HepG2 (cell line): ENCODE data around the gene NAT14. TPM values are rescaled to one million over a fixed set of nuclear protein-coding genes. Genes with fewer than 3 reads are reported as not detected.

Source experiments
- ATAC-seq: fragments of 200-7000 bp; cut with Tn5 transposase; 3 replicates; pipeline ENCODE4 v1.9.1; 2020; ENCODE audit warnings: mild to moderate bottlenecking, moderate library complexity
- BruUV-seq: library from RNA; stranded (reverse); fragments of 400-500 nt; replicated peaks from 2 replicates; lab custom pipeline; 2021; lab: Mats Ljungman, UMichigan
- CTCF ChIA-PET: fragments of 300-600 bp; formaldehyde crosslinking; extraction: SDS; loops from one replicate; lab custom pipeline; 2021; ENCODE audit warnings: low total read pairs, inconsistent platforms, low intra/inter-chr PET ratio; lab: Yijun Ruan, JAX
- POLR2A ChIA-PET: fragments of 350-600 bp; sonication (Branson Sonifier 250); formaldehyde crosslinking; loops from one replicate; lab custom pipeline; 2020; ENCODE audit warnings: antibody characterized with exemption, inconsistent platforms; lab: Yijun Ruan, JAX
- DNase-seq: peaks from one replicate; pipeline ENCODE4 v3.0.0-alpha.2; 2015; ENCODE audit warnings: low spot score
- FAIRE-seq: peaks from 3 replicates; lab custom pipeline; 2011; peaks lifted over from hg19 to GRCh38; lab: Jason Lieb, UNC
- H2AFZ ChIP-seq: one replicate; pipeline ENCODE4 v1.6.1; 2011; ENCODE audit warnings: low read length, inconsistent platforms
- H3K27ac ChIP-seq: fragments of 300-600 bp; 3 replicates; pipeline ENCODE4 v1.8.0; 2011; ENCODE audit warnings: mixed run types, mild to moderate bottlenecking, mixed read lengths, low read length, inconsistent platforms; ENCODE audit not compliant: insufficient read depth; ENCODE audit errors: extremely low read length
- H3K27me3 ChIP-seq, 2 experiments: fragments of 200-600 bp in 1 of 2; 2 replicates in 1 of 2; 3 replicates in 1 of 2; pipeline versions ENCODE4 v1.6.0 to v1.8.0; 2011; ENCODE audit warnings: low read length in 2 of 2, mild to moderate bottlenecking in 2 of 2, moderate library complexity in 2 of 2, inconsistent platforms in 1 of 2; ENCODE audit not compliant: insufficient read depth in 2 of 2, control insufficient read depth in 1 of 2
- H3K36me3 ChIP-seq, 2 experiments: fragments of 200-600 bp in 1 of 2; replicated peaks in 1 of 2; 2 replicates in 1 of 2; 3 replicates in 1 of 2; pipeline versions ENCODE4 v1.5.1 to v1.8.0; 2011; ENCODE audit warnings: low read length in 2 of 2, inconsistent platforms in 1 of 2; ENCODE audit not compliant: insufficient read depth in 2 of 2, control insufficient read depth in 1 of 2
- H3K4me1 ChIP-seq: 2 replicates; pipeline ENCODE4 v1.5.1; 2012; ENCODE audit warnings: low read length, inconsistent platforms; ENCODE audit not compliant: insufficient read depth
- H3K4me2 ChIP-seq: 2 replicates; pipeline ENCODE4 v1.6.0; 2011; ENCODE audit warnings: low read depth, low read length, inconsistent platforms
- H3K4me3 ChIP-seq, 3 experiments: fragments of 200-600 bp in 1 of 3; sonication (generic), shearing (Covaris generic) in 1 of 3; replicated peaks in 1 of 3; 2 replicates each; pipeline ENCODE4 v1.5.1; 2011 to 2016; ENCODE audit warnings: low read length in 3 of 3, inconsistent platforms in 2 of 3, low read depth in 2 of 3, mild to moderate bottlenecking in 2 of 3, control low read depth in 1 of 3, mixed read lengths in 1 of 3; ENCODE audit not compliant: insufficient read depth in 1 of 3
- H3K79me2 ChIP-seq: one replicate; pipeline ENCODE4 v1.6.1; 2011; ENCODE audit warnings: low read length, inconsistent platforms; ENCODE audit not compliant: insufficient read depth
- H3K9ac ChIP-seq: 2 replicates; pipeline ENCODE4 v1.6.0; 2011; ENCODE audit warnings: mild to moderate bottlenecking, low read depth, low read length, inconsistent platforms; ENCODE audit not compliant: insufficient read depth
- H3K9me3 ChIP-seq: 2 replicates; pipeline ENCODE4 v1.5.1; 2012; ENCODE audit warnings: mild to moderate bottlenecking, low read length
- H4K20me1 ChIP-seq: 2 replicates; pipeline ENCODE4 v1.6.0; 2011; ENCODE audit warnings: inconsistent platforms, mild to moderate bottlenecking, low read length, moderate library complexity; ENCODE audit not compliant: insufficient read depth
- ARNT ChIP-seq: fragments of 450-650 bp; IDR thresholded peaks from 2 replicates; pipeline ENCODE4 v1.6.1; 2017
- FOXC1 ChIP-seq: sonication (generic); formaldehyde crosslinking; IDR thresholded peaks from 2 replicates; pipeline ENCODE4 v1.8.0; 2022; ENCODE audit warnings: mild to moderate bottlenecking, missing genetic modification reagents, borderline replicate concordance
- FOXP4 ChIP-seq: sonication (generic); formaldehyde crosslinking; IDR thresholded peaks from 2 replicates; pipeline ENCODE4 v1.4.0; 2020; ENCODE audit warnings: missing genetic modification reagents
- HMGXB3 ChIP-seq: sonication (generic); formaldehyde crosslinking; IDR thresholded peaks from 2 replicates; pipeline ENCODE4 v1.4.0; 2020; ENCODE audit warnings: missing genetic modification reagents, borderline replicate concordance
- PRDM4 ChIP-seq: sonication (generic); formaldehyde crosslinking; IDR thresholded peaks from 2 replicates; pipeline ENCODE4 v1.9.0; 2021; ENCODE audit warnings: missing genetic modification reagents, borderline replicate concordance
- TFDP2 ChIP-seq: sonication (generic); formaldehyde crosslinking; IDR thresholded peaks from 2 replicates; pipeline ENCODE4 v1.4.0; 2020; ENCODE audit warnings: missing genetic modification reagents
- THRA ChIP-seq: sonication (generic); formaldehyde crosslinking; IDR thresholded peaks from 2 replicates; pipeline ENCODE4 v1.4.0; 2020; ENCODE audit warnings: missing genetic modification reagents, borderline replicate concordance
- ZFP37 ChIP-seq: sonication (generic); formaldehyde crosslinking; IDR thresholded peaks from 2 replicates; pipeline ENCODE4 v1.4.0; 2020; ENCODE audit warnings: missing genetic modification reagents, borderline replicate concordance
- ZNF431 ChIP-seq: sonication (generic); formaldehyde crosslinking; IDR thresholded peaks from 2 replicates; pipeline ENCODE4 v1.9.0; 2022; ENCODE audit warnings: missing genetic modification reagents, low read depth, mild to moderate bottlenecking, borderline replicate concordance
- WGBS: methylation state at CpG from one replicate; pipeline ENCODE4 v1.1.6; 2017; ENCODE audit warnings: low lambda C conversion rate; 5-methylcytosine and 5-hydroxymethylcytosine counted together
- in situ Hi-C: cut with HindIII; loops from 2 replicates; pipeline ENCODE4 v1.10.0; 2017; ENCODE audit warnings: low pct_unique_long_range_greater_than_20kb; ENCODE audit not compliant: extremely low pct_ligation_motif_present
- intact Hi-C: fragments of 100-400 bp; cut with micrococcal nuclease; formaldehyde crosslinking; loops from one replicate; pipeline ENCODE4 v1.10.0; 2022; ENCODE audit not compliant: unreplicated experiment
- polyA plus RNA-seq, 8 experiments: library from polyadenylated mRNA; depleted of rRNA in 3 of 8; stranded (reverse) in 7 of 8; unstranded in 1 of 8; fragments of >200 nt; fragmentation: Illumina TruSeq in 4 of 8; extraction: Trizol in 4 of 8; gene quantifications; 2 replicates each; pipeline versions ENCODE4 v1.2.1 to v1.2.3, GENCODE V29; 2011 to 2016; ENCODE audit warnings: low read depth in 4 of 8, missing spikeins in 1 of 8, mixed read lengths in 1 of 8; ENCODE audit not compliant: insufficient read depth in 1 of 8
- total RNA-seq, 5 experiments: library from RNA; depleted of rRNA; stranded (reverse); fragments of >200 nt; fragmentation: Illumina TruSeq; extraction: Trizol; gene quantifications; 2 replicates each; pipeline ENCODE4 v1.2.3, GENCODE V29; 2016; ENCODE audit warnings: low read depth in 1 of 5

NAT14 gene
- total and polyA plus RNA-seq, 2 of the 13 experiments (the other 11 are each of a cell fraction or from before 2014, with no cell fraction given): 20.7 to 22.3 TPM

GRCh38 chr19:55492362-55492944, 7.5 kb downstream of the NAT14 start:
- Histone ChIP-seq H4K20me1 (no peaks in the 10 kb centered on the region), H3K4me3 (no peak overlapping the region), H3K9me3 (no peaks in the 10 kb centered on the region), H3K9ac (no peak overlapping the region), H3K27me3 (peaks cover 16 to 67% of the 10 kb centered on the region in 2 experiments), H3K79me2 (no peaks in the 10 kb centered on the region), H3K36me3 (no peaks in the 10 kb centered on the region), H3K27ac (no peak overlapping the region), H3K4me2 (no peak overlapping the region), H3K4me1 (peaks cover 12% of the 10 kb centered on the region), H2AFZ (no peak overlapping the region)
- in situ Hi-C loops: no loop called here
- ATAC-seq (no peak), FAIRE-seq (no peak), DNase-seq (no peak)
- ChIA-PET POLR2A (no interaction called here), CTCF (no interaction called here)
- intact Hi-C loops: no loop called here
- 31% methylated on average over 11 of the region's 12 CpGs for WGBS
- BruUV-seq: no TSS peak
- TF ChIP-seq HMGXB3 (CRISPR knock-in tag) (no peak), ARNT (no peak), FOXP4 (no peak), FOXC1 (CRISPR knock-in tag) (no peak), ZNF431 (CRISPR knock-in tag) (no peak), TFDP2 (CRISPR knock-in tag) (no peak), ZFP37 (CRISPR knock-in tag) (no peak), PRDM4 (no peak), THRA (CRISPR knock-in tag) (no peak)
